Myocyte (in vitro differentiated cells): ENCODE results near the gene INSC. TPM values are rescaled to one million over a fixed set of nuclear protein-coding genes. Genes with fewer than 3 reads are reported as not detected.

Experiments
- DNase-seq: peaks from one replicate; pipeline ENCODE4 v3.0.0-alpha.2; 2012; ENCODE audit warnings: low read depth
- total RNA-seq: library from RNA; depleted of rRNA; stranded (reverse); fragments of >200 nt; gene quantifications from 2 replicates; pipeline ENCODE4 v1.2.3, GENCODE V29; 2014

INSC gene
- total RNA-seq, 1 donor from 2014 or later: not detected

GRCh38 chr11:15145151-15145550 is 30.4 kb downstream of the INSC start:
- no peak for DNase-seq

GRCh38 chr11:15145615-15146014 is 30.9 kb downstream of the INSC start:
- no peak for DNase-seq

- no peak for DNase-seq
Observed at GRCh38 chr11:15146271-15147003, 31.7 kb downstream of the INSC start.

GRCh38 chr11:15148169-15148568 is 33.4 kb downstream of the INSC start:
- no peak for DNase-seq

GRCh38 chr11:15149050-15149449 is 34.3 kb downstream of the INSC start:
- DNase-seq: no peak

- no peak for DNase-seq
Observed at GRCh38 chr11:15150507-15150906, 35.8 kb downstream of the INSC start.

GRCh38 chr11:15153231-15153630 is 38.5 kb downstream of the INSC start:
- DNase-seq: no peak

- peak; percentile 83 for DNase-seq
Observed at GRCh38 chr11:15157181-15157580, 42.5 kb downstream of the INSC start.

- DNase-seq: peak; percentile 10
Observed at GRCh38 chr11:15157606-15158137, 42.9 kb downstream of the INSC start.

GRCh38 chr11:15158351-15159015 is 43.8 kb downstream of the INSC start:
- peak; percentile 10 for DNase-seq

- DNase-seq: peak; percentile 25
Observed at GRCh38 chr11:15159085-15159484, 44.4 kb downstream of the INSC start.

GRCh38 chr11:15161790-15162189 is 47.1 kb downstream of the INSC start:
- no peak for DNase-seq

GRCh38 chr11:15163136-15163535 is 48.4 kb downstream of the INSC start:
- no peak for DNase-seq

GRCh38 chr11:15166204-15166603 is 51.5 kb downstream of the INSC start:
- DNase-seq: no peak

GRCh38 chr11:15169815-15170551 is 55.3 kb downstream of the INSC start:
- DNase-seq: peak; percentile 26

- DNase-seq: no peak
Observed at GRCh38 chr11:15170698-15171097, 56.0 kb downstream of the INSC start.

GRCh38 chr11:15171956-15172355 is 57.2 kb downstream of the INSC start:
- DNase-seq: peak; percentile 26

GRCh38 chr11:15175831-15176230 is 61.1 kb downstream of the INSC start:
- no peak for DNase-seq

GRCh38 chr11:15176646-15177163 is 62.0 kb downstream of the INSC start:
- no peak for DNase-seq

GRCh38 chr11:15177491-15177890 is 62.8 kb downstream of the INSC start:
- no peak for DNase-seq

- no peak for DNase-seq
Observed at GRCh38 chr11:15178214-15178613, 63.5 kb downstream of the INSC start.

GRCh38 chr11:15179167-15179566 is 64.4 kb downstream of the INSC start:
- peak; percentile 72 for DNase-seq
